NCI-H82 treated with DMSO at 0.1 percent for 48 hours (cell line): Measurements from ENCODE around the gene P2RX6.
A peak's percentile ranks its signal among the peaks of the same experiment; 100 is the strongest.
"Not testable (repeated sequence)": the region's sequence is repeated elsewhere in the genome, so short reads cannot be mapped to it uniquely, and the experiment has no call there.

Experiments
- DNase-seq: peaks from one replicate; lab custom pipeline; 2025; ENCODE audit not compliant: unreplicated experiment; lab: John Stamatoyannopoulos, UW

Gene P2RX6

GRCh38 chr22:21030621-21031544 lies 15.9 kb downstream of the P2RX6 start:
- no peak for DNase-seq

- DNase-seq = no peak
These were observed 16.6 kb downstream of the P2RX6 start for GRCh38 chr22:21031545-21032036.

GRCh38 chr22:21032037-21032867 lies 17.3 kb downstream of the P2RX6 start, which contains the start of gene SLC7A4:
SLC7A4 (minus strand) TSS chr22:21032561; CDS start chr22:21031812, 749 bp downstream.
- DNase-seq = no peak

DNA sequence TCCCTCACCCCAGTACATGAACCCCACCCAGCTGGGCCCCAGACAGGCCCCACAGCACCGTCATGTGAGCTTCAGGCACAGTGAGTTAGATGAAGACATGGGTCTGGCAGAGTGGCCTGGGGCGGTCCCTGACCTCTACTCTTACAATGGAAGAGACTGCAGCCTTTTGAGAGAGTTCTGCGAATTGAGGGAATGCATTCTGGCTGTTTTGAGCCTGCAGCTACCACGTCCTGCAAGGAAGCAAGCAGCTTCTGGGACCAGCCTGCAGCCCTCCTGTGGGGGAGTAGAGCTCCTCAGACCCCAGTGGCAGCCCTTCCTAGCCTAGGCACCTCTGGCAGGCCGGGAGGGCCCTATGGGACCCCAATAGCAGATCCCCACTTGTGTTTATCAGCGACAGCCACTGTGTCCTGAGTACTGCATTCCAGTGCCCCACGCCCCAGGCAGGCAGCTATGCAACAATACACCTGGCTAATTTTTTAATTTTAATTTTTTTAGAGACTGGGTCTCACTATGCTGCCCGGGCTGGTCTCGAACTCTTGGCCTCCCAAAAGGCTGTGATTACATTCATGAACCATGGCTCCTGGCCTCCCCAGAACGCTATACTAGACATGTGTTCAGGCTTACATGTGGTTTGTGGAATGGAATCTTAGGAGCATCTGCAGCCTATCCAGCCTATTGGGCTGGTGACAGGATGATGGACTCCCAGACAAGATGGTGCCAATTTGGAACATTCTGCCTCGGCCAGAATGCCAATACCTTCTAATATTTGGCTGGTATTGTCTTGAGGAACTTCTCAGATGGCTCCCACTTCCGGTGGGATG lies 18.1 kb downstream of the P2RX6 start:
- DNase-seq = no peak

DNA sequence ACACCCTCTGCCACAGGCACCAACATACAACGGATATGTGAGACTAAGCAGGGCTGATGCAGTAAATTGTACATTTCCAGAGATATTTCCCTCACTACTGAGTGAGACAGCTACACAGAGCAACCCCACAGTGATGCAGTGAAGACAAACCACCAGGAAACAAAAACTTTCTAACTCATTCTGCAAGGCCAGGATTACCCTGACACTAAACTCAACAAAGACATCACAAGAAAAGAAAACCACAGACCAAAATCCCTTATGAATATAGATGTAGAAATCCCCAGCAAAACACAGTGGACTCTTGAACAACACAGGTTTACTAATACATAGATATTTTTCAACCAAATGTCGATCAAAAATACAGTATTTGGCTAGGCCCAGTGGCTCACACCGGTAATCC lies 18.9 kb downstream of the P2RX6 start:
- DNase-seq = no peak

- no peak for DNase-seq
These were observed 20.0 kb downstream of the P2RX6 start for GRCh38 chr22:21034989-21035388.

DNA sequence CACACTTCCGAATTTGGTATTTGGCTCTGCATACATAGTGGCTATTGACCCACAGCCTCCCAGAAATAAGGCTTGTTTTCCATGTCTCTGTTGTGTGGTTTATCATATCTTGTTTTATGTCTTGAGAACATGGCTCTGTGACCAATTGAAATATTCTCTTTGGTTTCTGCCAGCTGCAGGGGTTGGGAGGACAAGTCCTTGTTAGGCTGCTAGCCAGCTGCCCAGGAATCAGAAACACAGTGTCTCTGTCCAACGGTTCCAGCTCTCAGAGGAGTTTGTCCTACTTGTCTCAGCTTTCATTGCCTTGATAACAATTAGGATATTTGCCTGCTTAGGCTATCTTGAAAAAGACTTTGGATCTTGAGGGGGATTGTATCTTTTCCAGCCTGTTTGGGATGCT lies 23.4 kb downstream of the P2RX6 start:
- no peak for DNase-seq

- DNase-seq = not testable (repeated sequence)
These were observed 24.2 kb downstream of the P2RX6 start for GRCh38 chr22:21039158-21039557.

DNA sequence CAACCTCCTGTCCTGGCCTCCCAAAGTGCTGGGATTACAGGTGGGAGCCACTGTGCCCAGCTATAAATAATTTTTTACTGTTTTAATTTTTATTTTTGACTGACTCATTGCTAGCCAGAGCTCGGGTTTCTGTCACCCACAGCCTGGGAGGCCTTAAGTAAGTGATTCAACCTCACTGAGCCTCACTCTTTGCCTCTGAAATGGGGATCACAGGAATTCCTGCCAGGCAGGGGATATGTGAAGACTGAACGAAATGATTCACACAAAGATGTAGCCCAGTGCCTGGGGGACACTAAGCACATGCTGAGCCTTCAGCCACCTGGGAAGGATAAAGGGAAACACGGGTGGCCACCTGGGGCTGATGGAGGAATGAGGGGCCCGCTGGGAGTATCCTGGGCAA lies 27.0 kb downstream of the P2RX6 start:
- no peak for DNase-seq

GRCh38 chr22:21042978-21043859 lies 28.3 kb downstream of the P2RX6 start:
- DNase-seq = no peak

DNA sequence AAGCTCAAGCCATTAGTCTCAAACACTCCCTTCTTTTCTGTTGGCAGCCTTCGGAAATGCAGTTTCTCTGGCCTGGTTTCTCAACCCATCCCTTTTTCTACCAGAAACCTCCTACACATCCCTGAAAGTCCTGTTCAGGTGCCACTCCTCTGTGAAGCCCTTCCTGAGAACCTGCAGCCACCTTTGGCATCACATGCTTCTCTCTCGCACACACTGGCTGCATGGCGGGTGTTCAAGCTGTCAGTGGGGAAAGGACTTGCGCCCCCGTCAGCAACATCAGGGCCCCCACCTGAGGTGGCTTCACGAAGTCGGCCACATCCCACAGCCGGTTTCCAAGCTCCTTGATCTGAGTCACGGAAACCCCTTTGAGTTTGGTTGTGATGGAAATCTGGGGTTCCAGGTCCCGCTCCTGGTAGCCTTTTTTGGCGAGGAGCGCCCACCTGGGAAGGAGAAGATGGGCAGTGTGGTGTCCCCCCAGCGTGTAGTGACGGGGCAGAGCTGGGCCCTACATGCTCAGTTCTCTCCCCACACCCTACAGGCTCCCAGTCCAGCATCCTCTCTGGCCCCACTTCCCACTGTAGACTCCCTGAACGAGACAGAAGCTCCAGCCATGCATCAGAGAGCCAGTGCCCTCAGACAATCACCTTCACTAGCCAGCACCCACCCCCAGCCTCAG lies 29.0 kb downstream of the P2RX6 start:
- DNase-seq = no peak

- no peak for DNase-seq
These were observed 30.1 kb downstream of the P2RX6 start for GRCh38 chr22:21044931-21045584.

GRCh38 chr22:21045585-21046294 lies 30.8 kb downstream of the P2RX6 start, which contains the start of gene LRRC74B:
LRRC74B (plus strand) TSS chr22:21045946; CDS start chr22:21045987, 41 bp downstream.
- peak; percentile 69 for DNase-seq

GRCh38 chr22:21047035-21047661 lies 32.2 kb downstream of the P2RX6 start:
- no peak for DNase-seq

DNA sequence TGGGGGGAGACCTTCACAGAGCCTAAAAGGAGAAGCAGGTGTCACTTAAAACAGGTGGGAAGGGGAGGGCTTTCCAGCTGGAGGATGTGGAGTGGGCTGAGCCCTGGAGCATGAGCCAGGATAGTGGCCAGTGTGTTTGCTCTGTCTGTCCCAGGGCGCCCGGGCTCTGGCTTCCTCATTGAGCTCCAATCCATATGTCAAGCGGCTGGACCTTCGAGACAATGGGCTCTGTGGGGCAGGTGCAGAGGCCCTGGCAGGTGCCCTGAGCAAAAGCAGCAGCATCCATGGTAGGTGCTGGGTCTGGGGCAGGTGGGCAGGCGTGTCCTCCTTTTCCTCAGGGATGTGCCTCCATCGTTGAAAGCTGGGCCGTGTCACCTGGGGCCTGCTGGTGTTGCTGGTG lies 32.8 kb downstream of the P2RX6 start:
- DNase-seq = no peak

DNA sequence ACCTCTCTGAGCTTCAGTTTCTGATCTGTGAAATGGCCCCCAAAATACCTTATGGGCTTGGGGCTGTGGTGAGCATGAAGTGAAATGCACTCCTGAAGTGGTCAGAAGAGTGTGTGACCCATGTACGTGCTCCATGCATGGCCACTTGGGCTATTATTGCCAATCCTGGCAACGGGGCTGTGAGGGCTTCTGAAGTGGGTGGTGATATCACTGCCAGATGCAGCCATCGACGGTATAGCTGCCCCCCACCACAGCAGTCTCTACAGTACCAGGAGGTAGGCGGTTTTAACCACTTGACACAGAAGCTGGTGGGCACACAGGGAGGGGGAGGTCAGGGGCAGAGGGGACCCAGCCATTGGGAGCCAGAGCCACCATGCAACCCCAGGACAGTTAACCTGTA lies 33.5 kb downstream of the P2RX6 start:
- DNase-seq = not testable (repeated sequence)

DNA sequence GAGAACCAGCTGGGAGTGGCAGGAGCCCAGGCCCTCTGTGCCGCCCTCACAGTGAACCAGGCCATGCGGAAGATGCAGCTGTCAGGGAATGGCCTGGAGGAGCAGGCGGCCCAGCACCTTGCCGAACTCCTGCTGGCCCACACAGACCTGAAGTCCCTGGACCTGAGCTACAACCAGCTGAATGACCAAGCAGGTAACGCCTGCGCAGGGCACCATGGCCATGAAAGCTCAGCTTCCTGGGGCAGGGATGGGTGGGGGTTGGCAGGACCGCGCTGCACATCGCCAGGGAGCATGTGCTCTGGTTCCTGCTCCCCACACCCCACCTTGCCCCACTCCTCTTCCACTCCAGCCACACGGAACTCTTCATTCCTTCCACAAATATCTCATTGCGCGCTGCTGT lies 34.0 kb downstream of the P2RX6 start:
- not testable (repeated sequence) for DNase-seq
